Gastroesophageal sphincter (tissue), 3 donors: ENCODE data around the gene SCAPER.

ENCODE experiments used
- POLR2A ChIP-seq, 2 donors: fragments of 450-650 bp; IDR thresholded peaks; one replicate each; pipeline ENCODE4 v1.6.1; 2017; ENCODE audit warnings: antibody characterized with exemption in 2 of 2, mild to moderate bottlenecking in 2 of 2, moderate library complexity in 1 of 2
- POLR2AphosphoS5 ChIP-seq: sonication (generic); formaldehyde crosslinking; IDR thresholded peaks from one replicate; pipeline ENCODE4 v1.6.1; 2017; ENCODE audit warnings: antibody characterized with exemption
- TF ChIP-seq, protein P1 (sequence below), 4 experiments: fragments of 200-600 bp in 2 of 4; fragments of 450-650 bp in 2 of 4; sonication (generic) in 1 of 4; IDR thresholded peaks; one replicate each; pipeline ENCODE4 v1.5.1; 2017 to 2019; ENCODE audit warnings: antibody characterized with exemption in 4 of 4, mild to moderate bottlenecking in 2 of 4, moderate library complexity in 2 of 4

DNA sequence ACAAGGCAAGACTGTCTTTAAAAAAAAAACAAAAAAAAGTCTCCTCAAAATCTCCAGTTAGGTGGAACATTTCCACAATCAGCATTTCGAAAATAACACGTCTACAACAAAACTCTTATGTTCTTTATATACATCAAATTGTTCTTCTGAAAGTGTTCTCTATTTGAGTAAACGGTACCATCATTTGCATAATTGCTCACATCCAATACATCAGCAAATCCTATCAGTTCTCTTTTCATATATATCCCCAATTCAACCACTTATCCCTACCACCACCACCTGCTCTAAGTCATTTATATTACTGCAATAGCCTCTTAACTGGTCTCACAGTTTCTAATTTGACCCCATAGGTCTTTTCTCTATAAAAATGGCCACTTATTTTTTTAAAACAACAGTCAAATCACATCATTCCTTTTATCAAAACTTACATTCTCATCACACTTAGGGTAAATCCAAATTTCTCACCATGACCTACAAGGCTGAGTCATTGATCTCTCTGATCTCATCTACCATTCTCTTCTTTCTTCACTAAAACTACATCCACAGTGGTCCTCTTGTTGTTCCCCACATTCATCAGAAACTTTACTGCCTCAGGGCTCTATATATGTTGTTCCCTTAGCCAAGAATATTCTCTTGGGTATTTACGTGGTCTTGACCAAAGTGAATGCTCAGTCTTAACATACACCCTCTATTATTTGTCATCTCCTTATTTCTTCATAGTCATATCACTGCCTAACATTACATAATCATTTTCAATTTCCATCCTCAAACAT, 237.0 kb downstream of the SCAPER start:
- TF ChIP-seq POLR2AphosphoS5: no peak
- TF ChIP-seq POLR2A (IDR thresholded peaks at IDR 0.05): no peak
- TF ChIP-seq, protein P1, sequence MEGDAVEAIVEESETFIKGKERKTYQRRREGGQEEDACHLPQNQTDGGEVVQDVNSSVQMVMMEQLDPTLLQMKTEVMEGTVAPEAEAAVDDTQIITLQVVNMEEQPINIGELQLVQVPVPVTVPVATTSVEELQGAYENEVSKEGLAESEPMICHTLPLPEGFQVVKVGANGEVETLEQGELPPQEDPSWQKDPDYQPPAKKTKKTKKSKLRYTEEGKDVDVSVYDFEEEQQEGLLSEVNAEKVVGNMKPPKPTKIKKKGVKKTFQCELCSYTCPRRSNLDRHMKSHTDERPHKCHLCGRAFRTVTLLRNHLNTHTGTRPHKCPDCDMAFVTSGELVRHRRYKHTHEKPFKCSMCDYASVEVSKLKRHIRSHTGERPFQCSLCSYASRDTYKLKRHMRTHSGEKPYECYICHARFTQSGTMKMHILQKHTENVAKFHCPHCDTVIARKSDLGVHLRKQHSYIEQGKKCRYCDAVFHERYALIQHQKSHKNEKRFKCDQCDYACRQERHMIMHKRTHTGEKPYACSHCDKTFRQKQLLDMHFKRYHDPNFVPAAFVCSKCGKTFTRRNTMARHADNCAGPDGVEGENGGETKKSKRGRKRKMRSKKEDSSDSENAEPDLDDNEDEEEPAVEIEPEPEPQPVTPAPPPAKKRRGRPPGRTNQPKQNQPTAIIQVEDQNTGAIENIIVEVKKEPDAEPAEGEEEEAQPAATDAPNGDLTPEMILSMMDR (IDR thresholded peaks at IDR 0.05): no peak
